ENCODE measurements around the gene TCF7L2.

The TCF7L2 gene

DNA sequence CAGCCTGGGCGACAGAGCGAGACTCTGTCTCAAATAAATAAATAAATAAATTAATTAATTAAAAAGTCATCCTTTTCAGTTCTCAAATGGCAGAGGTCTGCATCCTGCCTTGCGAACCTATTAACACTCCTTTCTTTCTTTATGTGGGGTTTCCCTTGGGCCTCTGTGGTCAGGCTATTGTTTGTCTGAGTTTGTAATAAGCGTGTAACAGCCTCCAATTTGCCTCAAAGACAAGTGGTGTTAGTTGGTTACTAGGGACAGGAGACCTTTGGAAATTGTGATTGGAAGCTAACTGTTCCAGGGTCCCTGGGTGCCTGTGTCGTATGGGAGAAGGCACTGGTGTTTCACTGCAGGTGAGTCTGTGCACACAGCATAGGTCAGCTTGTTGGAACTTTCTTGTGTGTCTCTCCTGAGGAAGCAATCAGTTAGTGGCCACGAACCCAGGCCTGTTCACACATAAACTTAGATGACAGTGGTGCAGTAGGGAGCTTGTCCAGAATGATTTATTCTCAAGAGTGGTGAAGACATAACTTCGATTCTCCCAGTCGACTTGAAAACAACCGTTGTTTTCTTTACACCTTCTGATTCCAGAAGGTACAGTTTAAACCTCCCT, 33.5 kb downstream of the TCF7L2 start:
- Histone ChIP-seq H3K9me3 (no peaks in the 10 kb centered on the region), H3K27ac (no peak overlapping the region), H3K4me3 (ENCODE audit: low read depth in 1 of 2, low read length in 1 of 2) (no peak overlapping the region), H3K27me3 (peaks cover 6% of the 10 kb centered on the region), H3K4me1 (ENCODE audit: control insufficient read depth in 1 of 2, insufficient read depth in 1 of 2, low read depth in 1 of 2, low read length in 1 of 2) (peaks cover 17% of the 10 kb centered on the region in 2 experiments), H3K36me3 (no peaks in the 10 kb centered on the region)
- TF ChIP-seq, protein P1, sequence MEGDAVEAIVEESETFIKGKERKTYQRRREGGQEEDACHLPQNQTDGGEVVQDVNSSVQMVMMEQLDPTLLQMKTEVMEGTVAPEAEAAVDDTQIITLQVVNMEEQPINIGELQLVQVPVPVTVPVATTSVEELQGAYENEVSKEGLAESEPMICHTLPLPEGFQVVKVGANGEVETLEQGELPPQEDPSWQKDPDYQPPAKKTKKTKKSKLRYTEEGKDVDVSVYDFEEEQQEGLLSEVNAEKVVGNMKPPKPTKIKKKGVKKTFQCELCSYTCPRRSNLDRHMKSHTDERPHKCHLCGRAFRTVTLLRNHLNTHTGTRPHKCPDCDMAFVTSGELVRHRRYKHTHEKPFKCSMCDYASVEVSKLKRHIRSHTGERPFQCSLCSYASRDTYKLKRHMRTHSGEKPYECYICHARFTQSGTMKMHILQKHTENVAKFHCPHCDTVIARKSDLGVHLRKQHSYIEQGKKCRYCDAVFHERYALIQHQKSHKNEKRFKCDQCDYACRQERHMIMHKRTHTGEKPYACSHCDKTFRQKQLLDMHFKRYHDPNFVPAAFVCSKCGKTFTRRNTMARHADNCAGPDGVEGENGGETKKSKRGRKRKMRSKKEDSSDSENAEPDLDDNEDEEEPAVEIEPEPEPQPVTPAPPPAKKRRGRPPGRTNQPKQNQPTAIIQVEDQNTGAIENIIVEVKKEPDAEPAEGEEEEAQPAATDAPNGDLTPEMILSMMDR (IDR thresholded peaks at IDR 0.05) = no peak

DNA sequence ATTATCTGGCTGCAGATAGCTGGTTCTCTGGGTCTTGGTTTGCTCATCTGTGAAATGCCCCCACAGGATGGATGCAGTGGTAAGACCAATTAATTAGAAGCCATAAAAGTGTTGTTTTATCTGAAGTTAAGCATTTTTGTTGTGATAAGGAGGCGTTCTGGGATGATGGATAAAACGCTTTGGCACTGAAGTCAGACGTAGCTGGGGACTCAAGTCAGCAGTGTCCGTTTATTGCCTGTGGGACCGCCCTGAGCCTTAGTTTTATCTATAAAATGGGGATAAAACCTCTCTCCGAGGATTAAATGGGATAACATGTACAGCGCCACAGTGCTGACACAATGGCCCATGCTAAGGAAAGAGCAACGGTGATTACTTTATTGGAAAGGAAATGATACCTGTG, 34.7 kb downstream of the TCF7L2 start:
- H3K27ac ChIP-seq = no peak overlapping the region
- peaks cover 17% of the 10 kb centered on the region in 2 experiments for H3K4me1 ChIP-seq (ENCODE audit: control insufficient read depth in 1 of 2, insufficient read depth in 1 of 2, low read depth in 1 of 2, low read length in 1 of 2)
- peaks cover 6% of the 10 kb centered on the region for H3K27me3 ChIP-seq
- H3K36me3 ChIP-seq = no peaks in the 10 kb centered on the region
- H3K9me3 ChIP-seq = no peaks in the 10 kb centered on the region
- H3K4me3 ChIP-seq (ENCODE audit: low read depth in 1 of 2, low read length in 1 of 2) = no peak overlapping the region
- TF ChIP-seq, protein P1 (IDR thresholded peaks at IDR 0.05) = no peak

DNA sequence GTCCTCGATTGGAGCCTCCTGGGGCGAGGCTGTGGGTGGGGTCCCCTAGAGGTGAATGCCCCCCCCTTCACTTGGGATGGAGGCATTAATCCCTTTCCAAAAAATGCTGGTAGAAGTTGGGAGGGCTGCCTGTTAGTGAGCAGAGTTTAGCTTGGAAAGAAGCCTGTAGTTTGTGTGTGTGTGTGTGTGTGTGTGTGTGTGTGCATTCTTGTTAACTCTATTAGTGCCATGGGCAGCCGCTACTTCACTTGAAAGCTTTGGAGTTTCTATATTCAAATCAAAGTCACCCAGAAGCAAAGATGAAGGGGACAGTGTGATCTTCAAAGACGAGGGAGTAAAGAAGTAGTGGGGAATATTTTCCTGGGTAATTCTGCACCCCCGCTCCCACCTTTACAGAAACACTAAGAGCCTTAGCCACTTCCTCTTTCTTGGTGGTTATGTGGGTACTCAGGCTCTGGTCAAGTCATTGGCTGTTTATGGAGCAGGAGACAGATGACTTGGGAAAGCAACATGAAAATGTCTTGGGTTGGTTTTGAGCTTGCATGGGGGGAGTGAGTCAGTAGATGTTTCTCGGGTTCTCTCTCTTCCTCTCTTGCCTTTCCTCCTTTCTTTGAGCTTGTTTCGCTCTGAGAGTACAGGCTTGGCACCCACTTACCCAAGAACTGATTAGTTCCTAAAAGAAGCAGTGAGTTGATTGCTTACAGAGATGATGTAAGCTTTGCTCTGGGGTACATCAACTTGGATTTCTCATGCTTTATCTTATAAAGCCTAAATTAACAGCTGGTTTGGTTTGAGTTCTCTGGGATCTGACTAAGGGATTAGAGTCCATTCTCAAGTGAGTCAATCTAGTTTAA, 35.9 kb downstream of the TCF7L2 start:
- H3K27ac ChIP-seq = peak overlapping the region; percentile 62
- H3K4me1 ChIP-seq (ENCODE audit: control insufficient read depth in 1 of 2, insufficient read depth in 1 of 2, low read depth in 1 of 2, low read length in 1 of 2) = peaks cover 17% of the 10 kb centered on the region in 2 experiments
- H3K4me3 ChIP-seq (ENCODE audit: low read depth in 1 of 2, low read length in 1 of 2) = peak overlapping the region; percentile 10 to 26
- H3K27me3 ChIP-seq = peaks cover 6% of the 10 kb centered on the region
- TF ChIP-seq, protein P1 (IDR thresholded peaks at IDR 0.05) = no peak
- H3K36me3 ChIP-seq = no peaks in the 10 kb centered on the region
- H3K9me3 ChIP-seq = no peaks in the 10 kb centered on the region

DNA sequence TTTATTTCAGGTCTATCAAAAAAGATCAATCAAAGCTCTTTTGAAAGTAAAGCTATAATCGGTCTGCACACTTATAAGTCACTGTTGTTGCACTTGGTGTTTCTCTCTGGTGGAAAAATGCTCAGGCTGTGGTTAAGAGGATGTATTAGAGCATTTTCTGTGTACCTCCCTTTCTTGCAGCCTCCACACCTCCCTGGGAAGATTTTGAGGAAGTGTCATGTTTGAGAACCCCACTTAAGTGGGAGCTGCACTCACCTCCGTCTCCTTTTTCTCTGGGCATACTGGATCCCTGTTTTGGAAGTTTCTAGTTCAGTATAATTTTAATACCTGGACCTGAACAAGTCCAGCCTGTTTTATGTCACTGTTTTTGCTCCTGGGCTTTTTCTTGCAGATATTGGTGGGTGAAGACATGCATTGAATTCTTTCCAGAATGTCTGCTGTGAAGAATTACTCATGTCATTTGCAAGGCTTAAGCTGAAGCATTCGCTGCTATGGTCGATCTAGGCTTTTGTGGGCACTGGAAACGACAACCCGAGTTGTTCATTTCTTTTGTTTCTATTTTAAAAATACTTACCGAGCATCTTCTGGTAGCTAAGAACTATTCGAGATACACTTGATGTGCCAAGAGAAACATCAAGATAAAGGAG, 36.6 kb downstream of the TCF7L2 start:
- H3K4me3 ChIP-seq (ENCODE audit: low read depth in 1 of 2, low read length in 1 of 2) = peak overlapping the region in 1 of 2 experiments; percentile 10
- no peaks in the 10 kb centered on the region for H3K9me3 ChIP-seq
- peak overlapping the region; percentile 62 for H3K27ac ChIP-seq
- peaks cover 2% of the 10 kb centered on the region for H3K27me3 ChIP-seq
- H3K36me3 ChIP-seq = no peaks in the 10 kb centered on the region
- H3K4me1 ChIP-seq (ENCODE audit: control insufficient read depth in 1 of 2, insufficient read depth in 1 of 2, low read depth in 1 of 2, low read length in 1 of 2) = peaks cover 17% of the 10 kb centered on the region in 2 experiments
- TF ChIP-seq, protein P1 (IDR thresholded peaks at IDR 0.05) = no peak

DNA sequence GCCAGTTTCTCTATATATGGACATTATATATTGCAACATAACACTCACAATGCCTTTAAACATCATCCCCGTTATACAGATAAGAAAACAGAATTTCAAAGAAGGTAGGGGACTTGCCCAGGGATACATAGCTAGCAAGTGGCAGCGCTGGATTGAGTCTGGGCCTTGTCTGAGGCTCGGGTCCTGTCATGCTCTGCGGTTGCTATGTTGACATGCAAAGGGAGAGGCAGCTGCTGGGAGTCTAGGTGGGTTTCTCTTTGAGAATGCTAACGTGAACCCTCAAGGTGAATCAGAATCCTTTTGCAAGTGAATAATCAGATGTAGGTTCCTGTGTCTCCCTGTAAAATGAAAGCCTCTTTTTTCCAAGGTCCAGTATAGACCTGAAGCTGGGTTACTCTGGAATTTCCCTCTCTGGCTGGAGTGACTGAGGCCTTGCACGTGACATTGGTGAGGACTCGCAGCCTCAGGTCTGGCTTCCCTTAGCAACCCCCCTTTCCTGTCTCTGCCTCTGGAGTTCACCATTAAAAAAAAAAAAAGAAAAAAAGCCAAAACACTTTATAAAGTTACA, 38.9 kb downstream of the TCF7L2 start:
- H3K27ac ChIP-seq = no peak overlapping the region
- H3K9me3 ChIP-seq = no peaks in the 10 kb centered on the region
- peaks cover 17% of the 10 kb centered on the region in 2 experiments for H3K4me1 ChIP-seq (ENCODE audit: control insufficient read depth in 1 of 2, insufficient read depth in 1 of 2, low read depth in 1 of 2, low read length in 1 of 2)
- H3K4me3 ChIP-seq (ENCODE audit: low read depth in 1 of 2, low read length in 1 of 2) = no peak overlapping the region
- no peaks in the 10 kb centered on the region for H3K27me3 ChIP-seq
- no peaks in the 10 kb centered on the region for H3K36me3 ChIP-seq
- TF ChIP-seq, protein P1 (IDR thresholded peaks at IDR 0.05) = no peak

All from neutrophil (primary cell).